Nephron progenitor cell (in vitro differentiated cells): ENCODE results near the gene UNK.

Experiments
- DNase-seq: peaks from one replicate; pipeline ENCODE4 v3.0.0; 2021
- H3K27ac Mint-ChIP-seq: 2 replicates; pipeline ENCODE4 v1.8.0; 2021; ENCODE audit warnings: mild to moderate bottlenecking, moderate library complexity, mixed read lengths
- H3K27me3 Mint-ChIP-seq: 2 replicates; pipeline ENCODE4 v1.8.0; 2021; ENCODE audit warnings: mild to moderate bottlenecking, low read depth, mixed read lengths; ENCODE audit not compliant: poor library complexity
- H3K36me3 Mint-ChIP-seq: 2 replicates; pipeline ENCODE4 v1.8.0; 2021; ENCODE audit warnings: low read depth, mixed read lengths
- H3K4me1 Mint-ChIP-seq: 2 replicates; pipeline ENCODE4 v1.8.0; 2021; ENCODE audit warnings: mixed read lengths
- H3K4me3 Mint-ChIP-seq: 2 replicates; pipeline ENCODE4 v1.8.0; 2021; ENCODE audit warnings: mild to moderate bottlenecking, moderate library complexity, mixed read lengths
- H3K9me3 Mint-ChIP-seq: 2 replicates; pipeline ENCODE4 v1.8.0; 2021; ENCODE audit warnings: mild to moderate bottlenecking, moderate library complexity, mixed read lengths
- CTCF ChIP-seq: fragments of 200-600 bp; sonication (generic); IDR thresholded peaks from 2 replicates; pipeline ENCODE4 v1.5.0; 2021; ENCODE audit warnings: antibody characterized with exemption

Gene UNK

GRCh38 chr17:75814900-75815373 is 30.3 kb downstream of the UNK start:
- H3K4me1 Mint-ChIP-seq, result no peaks in the 10 kb centered on the region
- H3K4me3 Mint-ChIP-seq, result no peak overlapping the region
- no peaks in the 10 kb centered on the region for H3K9me3 Mint-ChIP-seq
- H3K27ac Mint-ChIP-seq, result no peak overlapping the region
- DNase-seq, result no peak
- no peak for TF ChIP-seq CTCF
- peaks cover 19% of the 10 kb centered on the region for H3K36me3 Mint-ChIP-seq
- H3K27me3 Mint-ChIP-seq, result no peaks in the 10 kb centered on the region

GRCh38 chr17:75815399-75815798 is 30.8 kb downstream of the UNK start:
- no peak for TF ChIP-seq CTCF
- H3K27ac Mint-ChIP-seq, result no peak overlapping the region
- no peaks in the 10 kb centered on the region for H3K9me3 Mint-ChIP-seq
- H3K4me1 Mint-ChIP-seq, result no peaks in the 10 kb centered on the region
- no peak for DNase-seq
- no peaks in the 10 kb centered on the region for H3K27me3 Mint-ChIP-seq
- no peak overlapping the region for H3K4me3 Mint-ChIP-seq
- H3K36me3 Mint-ChIP-seq, result peaks cover 19% of the 10 kb centered on the region

- Mint-ChIP-seq H3K4me1 (no peaks in the 10 kb centered on the region), H3K9me3 (no peaks in the 10 kb centered on the region), H3K27ac (no peak overlapping the region), H3K36me3 (peaks cover 30% of the 10 kb centered on the region), H3K27me3 (no peaks in the 10 kb centered on the region), H3K4me3 (no peak overlapping the region)
- no peak for DNase-seq
- TF ChIP-seq CTCF, result no peak
Measured at GRCh38 chr17:75816693-75817092, 32.1 kb downstream of the UNK start.

- H3K4me1 Mint-ChIP-seq, result no peaks in the 10 kb centered on the region
- DNase-seq, result no peak
- TF ChIP-seq CTCF, result no peak
- H3K36me3 Mint-ChIP-seq, result peaks cover 30% of the 10 kb centered on the region
- H3K27me3 Mint-ChIP-seq, result no peaks in the 10 kb centered on the region
- H3K4me3 Mint-ChIP-seq, result no peak overlapping the region
- H3K27ac Mint-ChIP-seq, result no peak overlapping the region
- H3K9me3 Mint-ChIP-seq, result no peaks in the 10 kb centered on the region
Measured at GRCh38 chr17:75817571-75817970, 33.0 kb downstream of the UNK start.

- DNase-seq, result no peak
- H3K27ac Mint-ChIP-seq, result peak overlapping the region; percentile 57
Measured at GRCh38 chr17:75818326-75818885, 33.8 kb downstream of the UNK start.

More at GRCh38 chr17:75818326-75818885, 33.8 kb downstream of the UNK start:
- no peak for TF ChIP-seq CTCF
- Mint-ChIP-seq H3K4me3 (no peak overlapping the region), H3K36me3 (peaks cover 30% of the 10 kb centered on the region), H3K9me3 (no peaks in the 10 kb centered on the region), H3K4me1 (no peaks in the 10 kb centered on the region), H3K27me3 (no peaks in the 10 kb centered on the region)
